ENCODE measurements around the gene SELENOI.

Gene SELENOI

DNA sequence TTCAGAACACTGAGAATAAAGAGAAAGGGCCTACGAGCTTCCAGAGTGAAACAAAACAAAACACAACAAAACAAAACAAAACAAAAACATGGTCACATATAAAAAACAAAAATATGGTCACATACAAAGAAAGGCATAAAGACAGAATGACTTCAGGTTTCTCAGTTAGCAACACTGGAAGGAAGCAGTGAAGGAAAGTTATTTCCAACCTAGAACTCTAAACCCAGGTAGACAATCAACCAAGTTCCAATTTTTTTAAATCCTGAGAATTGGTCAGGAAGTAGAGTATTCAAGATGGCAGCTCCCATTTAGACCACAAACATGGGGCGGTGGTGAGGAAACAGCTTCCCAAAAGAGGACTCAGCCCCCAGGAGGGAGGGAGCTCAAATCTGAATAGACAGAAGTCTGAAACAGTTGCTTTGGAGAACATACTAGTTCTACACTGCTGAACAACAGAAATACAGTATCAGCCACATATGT, 64.9 kb downstream of the SELENOI start:
- TF ChIP-seq, protein P1, sequence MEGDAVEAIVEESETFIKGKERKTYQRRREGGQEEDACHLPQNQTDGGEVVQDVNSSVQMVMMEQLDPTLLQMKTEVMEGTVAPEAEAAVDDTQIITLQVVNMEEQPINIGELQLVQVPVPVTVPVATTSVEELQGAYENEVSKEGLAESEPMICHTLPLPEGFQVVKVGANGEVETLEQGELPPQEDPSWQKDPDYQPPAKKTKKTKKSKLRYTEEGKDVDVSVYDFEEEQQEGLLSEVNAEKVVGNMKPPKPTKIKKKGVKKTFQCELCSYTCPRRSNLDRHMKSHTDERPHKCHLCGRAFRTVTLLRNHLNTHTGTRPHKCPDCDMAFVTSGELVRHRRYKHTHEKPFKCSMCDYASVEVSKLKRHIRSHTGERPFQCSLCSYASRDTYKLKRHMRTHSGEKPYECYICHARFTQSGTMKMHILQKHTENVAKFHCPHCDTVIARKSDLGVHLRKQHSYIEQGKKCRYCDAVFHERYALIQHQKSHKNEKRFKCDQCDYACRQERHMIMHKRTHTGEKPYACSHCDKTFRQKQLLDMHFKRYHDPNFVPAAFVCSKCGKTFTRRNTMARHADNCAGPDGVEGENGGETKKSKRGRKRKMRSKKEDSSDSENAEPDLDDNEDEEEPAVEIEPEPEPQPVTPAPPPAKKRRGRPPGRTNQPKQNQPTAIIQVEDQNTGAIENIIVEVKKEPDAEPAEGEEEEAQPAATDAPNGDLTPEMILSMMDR (IDR thresholded peaks at IDR 0.05; ENCODE audit: insufficient read depth, missing control alignments): no peak
- FAIRE-seq: no peak

DNA sequence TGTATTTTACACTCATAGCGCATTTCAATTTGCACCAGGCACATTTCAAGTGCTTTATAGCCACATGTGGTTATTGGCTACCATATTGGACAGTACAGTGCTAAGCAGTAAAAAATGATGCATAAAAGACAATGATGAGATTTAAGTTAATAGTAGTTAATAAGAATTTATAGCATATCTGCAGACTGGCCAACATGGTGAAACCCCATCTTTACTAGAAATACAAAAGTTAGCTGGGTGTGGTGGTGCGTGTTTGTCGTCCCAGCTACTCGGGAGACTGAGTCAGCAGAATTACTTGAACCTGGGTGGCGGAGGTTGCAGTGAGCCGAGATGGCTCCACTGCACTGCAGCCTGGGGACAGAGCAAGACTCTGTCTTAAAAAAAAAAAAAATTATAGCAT, 65.5 kb downstream of the SELENOI start:
- TF ChIP-seq, protein P1 (IDR thresholded peaks at IDR 0.05; ENCODE audit: insufficient read depth, missing control alignments): no peak
- FAIRE-seq (no peak), DNase-seq (ENCODE audit: insufficient read length, low spot score) (no peak)

More for the DNA sequence above, 64.9 kb downstream of the SELENOI start:
- DNase-seq (ENCODE audit: insufficient read length, low spot score): no peak

DNA sequence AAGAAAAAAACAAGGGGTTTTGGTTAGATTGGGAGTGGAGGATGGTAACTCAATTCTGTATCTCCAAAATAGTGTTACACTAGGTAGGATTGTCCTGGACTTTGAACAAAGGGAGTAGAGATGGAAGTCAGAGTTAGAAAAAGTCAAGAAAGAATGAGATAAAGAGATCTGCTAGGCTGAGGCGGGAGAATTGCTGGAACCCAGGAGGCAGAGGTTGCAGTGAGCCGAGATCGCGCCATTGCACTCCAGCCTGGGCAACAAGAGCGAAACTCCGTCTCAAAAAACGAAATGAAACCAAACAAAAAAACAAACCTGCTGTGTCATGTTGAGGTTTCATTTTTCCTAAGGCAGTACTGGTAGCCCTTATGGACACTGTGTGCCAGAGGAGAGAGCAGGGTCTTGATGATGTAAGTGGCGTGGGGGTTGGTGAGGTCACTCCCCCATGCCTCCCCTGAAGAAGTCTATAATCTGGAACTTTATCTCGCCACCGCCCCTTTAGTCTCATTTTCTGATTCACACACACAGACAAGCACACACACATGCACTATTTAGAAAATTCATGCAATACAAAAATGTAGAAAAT, 66.2 kb downstream of the SELENOI start:
- FAIRE-seq (no peak), DNase-seq (ENCODE audit: insufficient read length, low spot score) (no peak)
- TF ChIP-seq, protein P1 (IDR thresholded peaks at IDR 0.05; ENCODE audit: insufficient read depth, missing control alignments): no peak

DNA sequence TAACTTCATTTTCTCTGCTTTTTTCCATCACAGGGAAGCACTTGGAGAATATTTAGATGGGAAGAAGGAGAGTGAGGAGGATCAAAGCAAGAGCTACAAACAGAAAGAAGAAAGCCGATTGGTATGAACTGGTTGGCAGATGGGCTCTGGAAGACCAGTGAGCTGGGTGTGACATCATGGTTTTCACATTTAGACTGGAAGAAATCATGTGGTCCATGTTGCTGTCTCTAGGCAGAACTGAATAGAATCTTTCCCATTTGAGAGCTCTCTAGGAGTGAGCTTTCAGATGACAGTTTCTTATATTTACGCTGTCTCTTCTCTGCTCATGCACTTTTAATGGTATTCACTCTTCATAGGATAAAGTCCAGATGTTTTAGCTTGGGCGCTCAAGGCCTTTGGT, 68.4 kb downstream of the SELENOI start:
- no peak for FAIRE-seq
- no peak for DNase-seq (ENCODE audit: insufficient read length, low spot score)
- TF ChIP-seq, protein P1 (IDR thresholded peaks at IDR 0.05; ENCODE audit: insufficient read depth, missing control alignments): no peak

DNA sequence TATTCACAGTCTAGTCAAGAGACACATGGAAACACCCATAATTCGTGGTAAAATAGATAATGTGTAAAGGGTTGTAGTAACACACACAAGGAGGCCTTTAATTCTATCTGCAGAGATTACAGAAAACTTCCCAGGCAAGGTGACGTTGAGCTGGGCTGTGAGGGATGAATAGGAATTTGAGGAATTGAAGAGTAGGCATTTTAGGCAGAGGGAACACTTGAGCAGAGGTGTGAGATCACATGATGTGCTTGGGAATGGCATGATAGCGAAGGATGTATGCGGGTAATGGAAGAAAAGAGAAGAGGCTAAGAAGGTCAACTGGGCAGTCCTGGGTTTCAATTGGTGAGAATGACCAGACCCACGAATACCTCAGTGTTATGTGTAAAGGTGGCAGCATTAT, 76.0 kb downstream of the SELENOI start:
- FAIRE-seq (no peak), DNase-seq (ENCODE audit: insufficient read length, low spot score) (no peak)
- TF ChIP-seq, protein P1 (IDR thresholded peaks at IDR 0.05; ENCODE audit: insufficient read depth, missing control alignments): no peak

DNA sequence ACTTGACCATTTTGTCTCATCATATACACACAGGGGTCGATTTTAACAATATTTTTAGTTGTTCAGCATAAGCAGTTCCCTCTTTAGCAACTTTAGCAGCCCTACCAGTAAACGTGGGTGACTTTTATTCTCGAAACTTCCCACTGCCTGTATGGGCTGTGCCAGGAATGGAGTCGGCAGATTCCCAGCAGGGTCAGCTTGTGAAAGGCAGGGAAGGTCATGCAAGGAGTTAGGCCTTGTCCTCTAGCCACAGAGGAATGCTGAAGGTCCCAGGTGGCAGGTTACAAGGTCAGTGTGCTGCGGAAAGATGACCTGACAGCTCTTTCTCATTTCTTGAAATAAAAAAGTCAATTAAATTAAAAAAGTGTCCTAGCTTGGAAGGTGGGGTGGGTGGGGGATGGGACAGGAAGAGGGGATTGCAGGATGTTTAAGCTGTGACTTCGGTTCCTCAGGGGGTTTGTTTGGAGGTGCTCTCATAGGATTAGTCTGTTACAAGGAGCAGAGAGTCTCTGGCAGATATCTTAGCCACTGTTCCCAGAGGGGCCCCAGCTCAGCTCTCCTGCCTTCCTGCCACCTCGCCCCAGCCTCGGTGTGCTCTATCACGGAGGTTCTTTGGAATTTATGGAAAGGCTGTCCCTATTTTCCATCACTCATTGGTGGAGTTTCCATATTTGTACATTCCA, 77.1 kb downstream of the SELENOI start:
- FAIRE-seq (no peak), DNase-seq (ENCODE audit: insufficient read length, low spot score) (no peak)
- TF ChIP-seq, protein P1 (IDR thresholded peaks at IDR 0.05; ENCODE audit: insufficient read depth, missing control alignments): no peak

DNA sequence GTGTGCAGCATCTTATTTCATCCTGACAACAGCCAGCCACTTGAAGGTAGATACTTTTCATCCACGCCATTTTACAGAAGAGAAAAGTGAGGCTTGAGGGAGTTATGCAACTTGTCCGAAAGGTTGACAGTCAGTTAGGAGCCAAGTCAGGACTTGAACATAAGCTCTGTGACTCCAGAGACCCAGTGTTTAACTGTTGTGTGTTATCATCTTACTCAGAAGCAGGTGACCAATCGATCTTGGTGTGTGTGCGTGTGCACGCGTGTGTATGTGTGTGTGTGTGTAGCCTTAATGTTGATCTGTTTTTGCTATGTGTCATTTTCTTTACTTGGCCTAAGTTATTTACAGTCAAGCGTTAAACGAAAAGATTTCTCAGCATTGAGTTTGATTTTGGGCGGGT, 77.8 kb downstream of the SELENOI start:
- TF ChIP-seq, protein P1 (IDR thresholded peaks at IDR 0.05; ENCODE audit: insufficient read depth, missing control alignments): no peak
- DNase-seq (ENCODE audit: insufficient read length, low spot score) (no peak), FAIRE-seq (no peak)
